IMR-90 (cell line): Measurements from ENCODE around the gene STX1B.

Experiments
- CEBPB ChIP-seq: IDR thresholded peaks from 2 replicates; pipeline ENCODE4 v1.6.1; 2012; ENCODE audit warnings: low read depth, low read length, improper control_type of control experiment
- CHD1 ChIP-seq: IDR thresholded peaks from 2 replicates; pipeline ENCODE4 v1.6.1; 2012; ENCODE audit warnings: low read depth, low read length, improper control_type of control experiment
- ELK1 ChIP-seq: fragments of 150-350 bp; IDR thresholded peaks from 2 replicates; pipeline ENCODE4 v1.6.1; 2016; ENCODE audit warnings: low read depth, mild to moderate bottlenecking, low read length, moderate library complexity, borderline replicate concordance
- FOS ChIP-seq: fragments of 150-350 bp; IDR thresholded peaks from 2 replicates; pipeline ENCODE4 v1.6.1; 2016; ENCODE audit warnings: low read depth, low read length
- MAFK ChIP-seq: IDR thresholded peaks from 2 replicates; pipeline ENCODE4 v1.6.1; 2012; ENCODE audit warnings: low read depth, low read length, improper control_type of control experiment
- MAZ ChIP-seq: IDR thresholded peaks from 2 replicates; pipeline ENCODE4 v1.6.1; 2012; ENCODE audit warnings: low read depth, mild to moderate bottlenecking, low read length, improper control_type of control experiment, moderate library complexity, borderline replicate concordance
- MXI1 ChIP-seq: IDR thresholded peaks from 2 replicates; pipeline ENCODE4 v1.6.1; 2012; ENCODE audit warnings: low read depth, mild to moderate bottlenecking, low read length, moderate library complexity, borderline replicate concordance
- NFE2L2 ChIP-seq: fragments of 150-350 bp; IDR thresholded peaks from 2 replicates; pipeline ENCODE4 v1.6.1; 2016; ENCODE audit warnings: low read depth, mild to moderate bottlenecking, low read length
- POLR2A ChIP-seq: IDR thresholded peaks from 2 replicates; pipeline ENCODE4 v1.6.1; 2012; ENCODE audit warnings: mild to moderate bottlenecking, low read depth, low read length
- RAD21 ChIP-seq: IDR thresholded peaks from 2 replicates; pipeline ENCODE4 v1.6.1; 2012; ENCODE audit warnings: low read length, improper control_type of control experiment
- RCOR1 ChIP-seq: IDR thresholded peaks from 2 replicates; pipeline ENCODE4 v1.6.1; 2012; ENCODE audit warnings: mild to moderate bottlenecking, low read length, improper control_type of control experiment; ENCODE audit not compliant: insufficient replicate concordance
- RFX5 ChIP-seq: IDR thresholded peaks from 2 replicates; pipeline ENCODE4 v1.8.0; 2012; ENCODE audit warnings: low read depth, mild to moderate bottlenecking, low read length, moderate library complexity
- TF ChIP-seq, protein P1 (sequence below): conservative IDR thresholded peaks from 2 replicates; pipeline ENCODE4 v1.5.1; 2012; ENCODE audit warnings: mild to moderate bottlenecking, low read depth, low read length, improper control_type of control experiment
- TF ChIP-seq, protein P2 (sequence below): fragments of 150-350 bp; IDR thresholded peaks from 2 replicates; pipeline ENCODE4 v1.6.1; 2017; ENCODE audit warnings: mild to moderate bottlenecking, antibody characterized with exemption, low read length, low read depth

GRCh38 chr16:30987581-30988190 is 22.8 kb downstream of the STX1B start:
- TF ChIP-seq NFE2L2 (no peak), CEBPB (no peak), POLR2A (no peak), MXI1 (no peak), ELK1 (no peak), RFX5 (no peak), RAD21 (no peak), RCOR1 (no peak), MAZ (no peak), FOS (no peak), MAFK (no peak), CHD1 (no peak)
- TF ChIP-seq, protein P1, sequence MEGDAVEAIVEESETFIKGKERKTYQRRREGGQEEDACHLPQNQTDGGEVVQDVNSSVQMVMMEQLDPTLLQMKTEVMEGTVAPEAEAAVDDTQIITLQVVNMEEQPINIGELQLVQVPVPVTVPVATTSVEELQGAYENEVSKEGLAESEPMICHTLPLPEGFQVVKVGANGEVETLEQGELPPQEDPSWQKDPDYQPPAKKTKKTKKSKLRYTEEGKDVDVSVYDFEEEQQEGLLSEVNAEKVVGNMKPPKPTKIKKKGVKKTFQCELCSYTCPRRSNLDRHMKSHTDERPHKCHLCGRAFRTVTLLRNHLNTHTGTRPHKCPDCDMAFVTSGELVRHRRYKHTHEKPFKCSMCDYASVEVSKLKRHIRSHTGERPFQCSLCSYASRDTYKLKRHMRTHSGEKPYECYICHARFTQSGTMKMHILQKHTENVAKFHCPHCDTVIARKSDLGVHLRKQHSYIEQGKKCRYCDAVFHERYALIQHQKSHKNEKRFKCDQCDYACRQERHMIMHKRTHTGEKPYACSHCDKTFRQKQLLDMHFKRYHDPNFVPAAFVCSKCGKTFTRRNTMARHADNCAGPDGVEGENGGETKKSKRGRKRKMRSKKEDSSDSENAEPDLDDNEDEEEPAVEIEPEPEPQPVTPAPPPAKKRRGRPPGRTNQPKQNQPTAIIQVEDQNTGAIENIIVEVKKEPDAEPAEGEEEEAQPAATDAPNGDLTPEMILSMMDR, result no peak
- TF ChIP-seq, protein P2, sequence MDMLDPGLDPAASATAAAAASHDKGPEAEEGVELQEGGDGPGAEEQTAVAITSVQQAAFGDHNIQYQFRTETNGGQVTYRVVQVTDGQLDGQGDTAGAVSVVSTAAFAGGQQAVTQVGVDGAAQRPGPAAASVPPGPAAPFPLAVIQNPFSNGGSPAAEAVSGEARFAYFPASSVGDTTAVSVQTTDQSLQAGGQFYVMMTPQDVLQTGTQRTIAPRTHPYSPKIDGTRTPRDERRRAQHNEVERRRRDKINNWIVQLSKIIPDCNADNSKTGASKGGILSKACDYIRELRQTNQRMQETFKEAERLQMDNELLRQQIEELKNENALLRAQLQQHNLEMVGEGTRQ, result no peak
